Gastroesophageal sphincter (tissue), 3 donors: Measurements from ENCODE around the gene COL2A1.

Experiments
- EP300 ChIP-seq: sonication (generic); formaldehyde crosslinking; IDR thresholded peaks from one replicate; pipeline ENCODE4 v1.6.1; 2017; ENCODE audit warnings: antibody characterized with exemption, mild to moderate bottlenecking
- POLR2A ChIP-seq, 2 donors: fragments of 450-650 bp; IDR thresholded peaks; one replicate each; pipeline ENCODE4 v1.6.1; 2017; ENCODE audit warnings: antibody characterized with exemption in 2 of 2, mild to moderate bottlenecking in 2 of 2, moderate library complexity in 1 of 2
- POLR2AphosphoS5 ChIP-seq: sonication (generic); formaldehyde crosslinking; IDR thresholded peaks from one replicate; pipeline ENCODE4 v1.6.1; 2017; ENCODE audit warnings: antibody characterized with exemption
- TF ChIP-seq, protein P1 (sequence below), 4 experiments: fragments of 200-600 bp in 2 of 4; fragments of 450-650 bp in 2 of 4; sonication (generic) in 1 of 4; IDR thresholded peaks; one replicate each; pipeline ENCODE4 v1.5.1; 2017 to 2019; ENCODE audit warnings: antibody characterized with exemption in 4 of 4, mild to moderate bottlenecking in 2 of 4, moderate library complexity in 2 of 4

DNA sequence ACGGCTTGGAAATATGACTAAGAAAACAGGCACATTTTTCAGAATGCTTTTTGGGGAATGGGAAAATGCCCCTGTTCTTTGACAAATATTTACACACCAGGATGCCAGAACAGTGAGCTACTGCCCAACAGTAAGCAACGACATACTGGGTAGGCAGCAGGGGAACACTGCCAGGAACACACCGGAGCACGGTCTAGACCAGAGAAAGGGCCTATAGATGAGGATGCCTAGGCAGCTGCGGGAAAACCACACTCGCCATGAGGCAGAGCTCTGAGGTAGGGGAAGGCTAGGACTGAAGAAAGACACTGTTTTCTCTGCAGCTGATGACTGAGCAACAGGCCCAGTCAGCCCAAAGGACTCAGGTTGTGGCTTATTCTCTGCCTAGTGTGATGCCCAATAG lies 45.9 kb upstream of the COL2A1 start:
- TF ChIP-seq, protein P1, sequence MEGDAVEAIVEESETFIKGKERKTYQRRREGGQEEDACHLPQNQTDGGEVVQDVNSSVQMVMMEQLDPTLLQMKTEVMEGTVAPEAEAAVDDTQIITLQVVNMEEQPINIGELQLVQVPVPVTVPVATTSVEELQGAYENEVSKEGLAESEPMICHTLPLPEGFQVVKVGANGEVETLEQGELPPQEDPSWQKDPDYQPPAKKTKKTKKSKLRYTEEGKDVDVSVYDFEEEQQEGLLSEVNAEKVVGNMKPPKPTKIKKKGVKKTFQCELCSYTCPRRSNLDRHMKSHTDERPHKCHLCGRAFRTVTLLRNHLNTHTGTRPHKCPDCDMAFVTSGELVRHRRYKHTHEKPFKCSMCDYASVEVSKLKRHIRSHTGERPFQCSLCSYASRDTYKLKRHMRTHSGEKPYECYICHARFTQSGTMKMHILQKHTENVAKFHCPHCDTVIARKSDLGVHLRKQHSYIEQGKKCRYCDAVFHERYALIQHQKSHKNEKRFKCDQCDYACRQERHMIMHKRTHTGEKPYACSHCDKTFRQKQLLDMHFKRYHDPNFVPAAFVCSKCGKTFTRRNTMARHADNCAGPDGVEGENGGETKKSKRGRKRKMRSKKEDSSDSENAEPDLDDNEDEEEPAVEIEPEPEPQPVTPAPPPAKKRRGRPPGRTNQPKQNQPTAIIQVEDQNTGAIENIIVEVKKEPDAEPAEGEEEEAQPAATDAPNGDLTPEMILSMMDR (IDR thresholded peaks at IDR 0.05) = no peak
- TF ChIP-seq POLR2AphosphoS5 (no peak), POLR2A (IDR thresholded peaks at IDR 0.05) (no peak), EP300 (no peak)
